ENCODE results near the gene STARD10.
"Not testable (repeated sequence)": the region's sequence is repeated elsewhere in the genome, so short reads cannot be mapped to it uniquely, and the experiment has no call there.

Gene STARD10

GRCh38 chr11:72793425-72794367 is at the start of gene STARD10:
Gene STARD10 (minus strand): TSS chr11:72794047. CDS start chr11:72781181, 12,866 bp downstream.
- H3K4me3 ChIP-seq (ENCODE audit: low read depth, low read length) = peak within 1 kb of the TSS; percentile 93

GRCh38 chr11:72842653-72843330 is 48.9 kb upstream of the STARD10 start:
- no peak overlapping the region for H3K4me3 ChIP-seq (ENCODE audit: low read depth, low read length)

GRCh38 chr11:72842126-72842525 is 48.3 kb upstream of the STARD10 start:
- H3K4me3 ChIP-seq (ENCODE audit: low read depth, low read length) = no peak overlapping the region

GRCh38 chr11:72841397-72841796 is 47.5 kb upstream of the STARD10 start:
- H3K4me3 ChIP-seq (ENCODE audit: low read depth, low read length) = no peak overlapping the region

GRCh38 chr11:72840780-72841179 is 46.9 kb upstream of the STARD10 start:
- no peak overlapping the region for H3K4me3 ChIP-seq (ENCODE audit: low read depth, low read length)

- H3K4me3 ChIP-seq (ENCODE audit: low read depth, low read length) = no peak overlapping the region
Measured at GRCh38 chr11:72838691-72839305, 45.0 kb upstream of the STARD10 start.

- H3K4me3 ChIP-seq (ENCODE audit: low read depth, low read length) = no peak overlapping the region
Measured at GRCh38 chr11:72836111-72836510, 42.3 kb upstream of the STARD10 start.

GRCh38 chr11:72834905-72835304 is 41.1 kb upstream of the STARD10 start:
- H3K4me3 ChIP-seq (ENCODE audit: low read depth, low read length) = no peak overlapping the region

GRCh38 chr11:72833811-72834493 is 40.1 kb upstream of the STARD10 start:
- H3K4me3 ChIP-seq (ENCODE audit: low read depth, low read length) = no peak overlapping the region

GRCh38 chr11:72833083-72833733 is 39.4 kb upstream of the STARD10 start:
- H3K4me3 ChIP-seq (ENCODE audit: low read depth, low read length) = no peak overlapping the region

- no peak overlapping the region for H3K4me3 ChIP-seq (ENCODE audit: low read depth, low read length)
Measured at GRCh38 chr11:72832301-72833082, 38.6 kb upstream of the STARD10 start.

- H3K4me3 ChIP-seq (ENCODE audit: low read depth, low read length) = no peak overlapping the region
Measured at GRCh38 chr11:72831521-72832300, 37.9 kb upstream of the STARD10 start.

- H3K4me3 ChIP-seq (ENCODE audit: low read depth, low read length) = no peak overlapping the region
Measured at GRCh38 chr11:72829884-72830533, 36.2 kb upstream of the STARD10 start.

GRCh38 chr11:72829178-72829577 is 35.3 kb upstream of the STARD10 start:
- H3K4me3 ChIP-seq (ENCODE audit: low read depth, low read length) = no peak overlapping the region

- no peak overlapping the region for H3K4me3 ChIP-seq (ENCODE audit: low read depth, low read length)
Measured at GRCh38 chr11:72828692-72829101, 34.9 kb upstream of the STARD10 start.

- no peak overlapping the region for H3K4me3 ChIP-seq (ENCODE audit: low read depth, low read length)
Measured at GRCh38 chr11:72828081-72828567, 34.3 kb upstream of the STARD10 start.

GRCh38 chr11:72827656-72828055 is 33.8 kb upstream of the STARD10 start:
- not testable (repeated sequence) for H3K4me3 ChIP-seq (ENCODE audit: low read depth, low read length)

GRCh38 chr11:72826942-72827480 is 33.2 kb upstream of the STARD10 start:
- no peak overlapping the region for H3K4me3 ChIP-seq (ENCODE audit: low read depth, low read length)

Measured in iPS-11a (cell line).